Measurements from ENCODE around the gene EXD3.
"Not testable (repeated sequence)": the region's sequence is repeated elsewhere in the genome, so short reads cannot be mapped to it uniquely, and the experiment has no call there.

The EXD3 gene

DNA sequence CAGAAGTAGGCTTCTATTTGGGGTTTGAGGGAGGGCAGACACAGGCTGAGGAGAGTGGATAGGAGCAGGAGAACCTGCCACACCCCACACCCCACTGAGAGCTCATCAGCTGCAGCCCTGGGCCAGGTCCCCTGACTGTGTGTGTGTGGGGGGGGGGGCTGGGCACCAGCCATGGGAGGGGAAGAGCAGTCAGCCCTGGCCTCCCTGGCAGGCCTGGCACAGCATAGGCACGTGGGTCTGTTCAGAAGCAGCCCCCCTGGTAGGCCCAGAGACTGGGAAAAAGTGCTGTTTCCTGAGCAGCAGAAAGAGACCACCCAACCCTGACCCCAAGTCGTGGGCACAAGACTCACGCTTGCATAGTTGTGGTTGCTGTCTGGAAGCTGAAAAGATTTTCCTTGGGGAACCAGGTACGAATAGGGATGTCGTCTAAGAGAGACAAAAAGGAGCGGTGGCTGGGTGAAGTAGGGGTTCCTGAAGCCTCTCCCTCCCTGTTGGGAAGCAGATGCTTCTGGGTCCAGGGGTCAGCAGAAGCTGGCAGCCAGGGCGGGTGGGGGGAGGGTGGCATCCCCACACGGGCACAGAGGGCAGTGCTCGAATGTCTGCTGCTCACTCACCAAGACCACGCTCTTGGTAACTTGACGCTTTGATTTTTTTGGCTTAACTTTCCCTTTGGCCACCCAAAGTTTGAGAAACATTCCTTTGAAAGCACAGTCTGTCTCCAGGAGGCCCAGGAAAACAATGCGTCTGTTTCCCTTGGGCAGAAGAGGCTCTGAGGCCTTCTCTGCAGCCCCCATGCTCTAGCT, 33.3 kb upstream of the EXD3 start:
- no peak overlapping the region for H3K9ac ChIP-seq (ENCODE audit: low read depth, low read length)
- no peaks in the 10 kb centered on the region for H3K4me1 ChIP-seq (ENCODE audit: control insufficient read depth, insufficient read depth, low read length)
- peaks cover 5% of the 10 kb centered on the region for H3K27me3 ChIP-seq (ENCODE audit: control insufficient read depth, insufficient read depth, low read length)
- H3K9me3 ChIP-seq (ENCODE audit: control insufficient read depth, insufficient read depth, low read length): no peaks in the 10 kb centered on the region
- peaks cover 28% of the 10 kb centered on the region for H3K36me3 ChIP-seq (ENCODE audit: control insufficient read depth, insufficient read depth, low read length)
- H3K4me3 ChIP-seq (ENCODE audit: low read depth, low read length): no peak overlapping the region

- Histone ChIP-seq H3K4me3 (ENCODE audit: low read depth, low read length) (no peak overlapping the region), H3K9ac (ENCODE audit: low read depth, low read length) (no peak overlapping the region), H3K4me1 (ENCODE audit: control insufficient read depth, insufficient read depth, low read length) (no peaks in the 10 kb centered on the region), H3K27me3 (ENCODE audit: control insufficient read depth, insufficient read depth, low read length) (peaks cover 3% of the 10 kb centered on the region), H3K9me3 (ENCODE audit: control insufficient read depth, insufficient read depth, low read length) (no peaks in the 10 kb centered on the region), H3K36me3 (ENCODE audit: control insufficient read depth, insufficient read depth, low read length) (peaks cover 28% of the 10 kb centered on the region)
Measured at GRCh38 chr9:137455359-137455991, 32.5 kb upstream of the EXD3 start.

DNA sequence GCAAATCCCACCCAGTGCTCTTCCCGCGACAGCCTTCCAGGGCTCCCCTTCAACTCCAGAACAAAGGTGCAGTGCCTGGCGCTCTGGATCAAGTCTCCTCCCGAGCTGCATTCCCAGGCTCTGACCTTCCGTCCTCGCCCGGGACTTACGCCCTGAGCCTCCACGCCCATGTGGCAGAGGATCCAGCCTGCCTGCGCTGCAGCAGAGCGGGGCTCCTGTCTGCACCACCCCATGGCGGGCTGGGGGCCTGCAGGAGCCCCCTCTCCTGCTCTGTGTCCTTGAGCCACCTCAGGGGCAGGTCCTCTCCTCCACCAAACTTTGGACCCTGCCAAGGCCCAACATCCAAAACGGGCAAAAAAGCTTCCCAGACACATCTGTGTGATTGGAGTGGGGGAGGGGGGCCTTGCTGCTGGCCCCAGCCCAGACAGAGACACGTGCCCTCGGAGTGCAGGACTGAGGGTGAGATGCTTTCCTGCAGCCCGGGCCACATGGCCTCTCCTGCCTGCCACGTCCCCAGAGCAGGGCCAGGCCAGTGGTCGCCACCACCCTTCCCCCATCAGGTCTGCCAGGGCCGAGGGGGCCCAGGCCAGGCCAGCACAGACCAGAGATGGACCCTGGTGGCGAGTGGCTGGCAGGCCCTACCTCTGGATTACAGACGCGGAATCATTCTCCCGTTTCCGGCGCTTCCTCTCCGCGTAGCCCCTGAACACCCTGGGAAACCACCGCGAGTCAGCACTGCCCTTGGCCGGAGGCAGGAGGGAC, 31.8 kb upstream of the EXD3 start:
- no peaks in the 10 kb centered on the region for H3K27me3 ChIP-seq (ENCODE audit: control insufficient read depth, insufficient read depth, low read length)
- peak overlapping the region; percentile 61 for H3K4me3 ChIP-seq (ENCODE audit: low read depth, low read length)
- H3K9ac ChIP-seq (ENCODE audit: low read depth, low read length): peak overlapping the region; percentile 56
- H3K4me1 ChIP-seq (ENCODE audit: control insufficient read depth, insufficient read depth, low read length): no peaks in the 10 kb centered on the region
- H3K36me3 ChIP-seq (ENCODE audit: control insufficient read depth, insufficient read depth, low read length): peaks cover 28% of the 10 kb centered on the region
- no peaks in the 10 kb centered on the region for H3K9me3 ChIP-seq (ENCODE audit: control insufficient read depth, insufficient read depth, low read length)

DNA sequence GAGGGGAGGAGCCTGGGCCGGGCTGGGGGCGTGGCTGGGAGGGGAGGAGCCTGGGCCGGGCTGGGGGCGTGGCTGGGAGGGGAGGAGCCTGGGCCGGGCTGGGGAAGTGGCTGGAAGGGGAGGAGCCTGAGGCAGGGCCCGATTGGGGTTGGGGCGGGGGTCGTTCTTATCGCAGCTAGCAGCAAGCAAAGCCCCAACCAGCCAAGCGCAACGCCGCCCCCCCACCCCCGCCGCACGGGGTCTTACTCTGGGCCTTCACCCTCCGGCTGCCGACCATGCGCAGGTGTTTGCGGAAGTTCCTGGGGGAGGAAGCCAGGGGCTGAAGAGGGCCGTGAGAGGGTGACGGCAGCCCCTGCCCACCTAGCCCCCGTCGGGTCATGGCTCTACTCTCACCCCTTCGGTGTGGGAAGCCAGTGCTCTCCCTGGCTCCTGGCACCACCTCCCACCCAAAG, 31.2 kb upstream of the EXD3 start:
- peaks cover 31% of the 10 kb centered on the region for H3K36me3 ChIP-seq (ENCODE audit: control insufficient read depth, insufficient read depth, low read length)
- no peaks in the 10 kb centered on the region for H3K27me3 ChIP-seq (ENCODE audit: control insufficient read depth, insufficient read depth, low read length)
- peak overlapping the region; percentile 61 for H3K4me3 ChIP-seq (ENCODE audit: low read depth, low read length)
- H3K4me1 ChIP-seq (ENCODE audit: control insufficient read depth, insufficient read depth, low read length): no peaks in the 10 kb centered on the region
- no peaks in the 10 kb centered on the region for H3K9me3 ChIP-seq (ENCODE audit: control insufficient read depth, insufficient read depth, low read length)
- H3K9ac ChIP-seq (ENCODE audit: low read depth, low read length): peak overlapping the region; percentile 56

DNA sequence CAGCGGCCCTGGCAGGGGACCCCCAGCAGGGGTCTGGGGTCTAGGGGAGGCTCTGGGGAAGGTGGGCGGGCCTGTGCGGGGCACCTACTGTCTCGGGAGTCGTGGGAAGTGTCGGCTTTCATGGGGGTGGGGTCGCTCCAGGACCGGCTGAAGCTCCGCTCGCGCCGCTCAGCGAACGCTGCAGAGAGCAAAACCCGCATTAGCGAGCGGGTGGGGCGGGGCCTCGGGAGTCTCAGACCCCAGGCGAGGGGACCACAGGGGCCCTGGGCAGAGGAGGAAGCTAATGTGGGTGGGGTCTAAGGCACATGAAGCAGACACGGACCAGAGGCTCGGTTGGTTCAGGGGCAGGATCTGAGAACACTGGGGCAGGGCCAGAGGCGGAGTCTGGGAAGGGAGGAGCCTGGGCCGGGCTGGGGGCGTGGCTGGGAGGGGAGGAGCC, 30.7 kb upstream of the EXD3 start:
- H3K4me1 ChIP-seq (ENCODE audit: control insufficient read depth, insufficient read depth, low read length): no peaks in the 10 kb centered on the region
- H3K9ac ChIP-seq (ENCODE audit: low read depth, low read length): no peak overlapping the region
- no peaks in the 10 kb centered on the region for H3K27me3 ChIP-seq (ENCODE audit: control insufficient read depth, insufficient read depth, low read length)
- peak overlapping the region; percentile 45 for H3K4me3 ChIP-seq (ENCODE audit: low read depth, low read length)
- H3K9me3 ChIP-seq (ENCODE audit: control insufficient read depth, insufficient read depth, low read length): no peaks in the 10 kb centered on the region
- peaks cover 36% of the 10 kb centered on the region for H3K36me3 ChIP-seq (ENCODE audit: control insufficient read depth, insufficient read depth, low read length)

DNA sequence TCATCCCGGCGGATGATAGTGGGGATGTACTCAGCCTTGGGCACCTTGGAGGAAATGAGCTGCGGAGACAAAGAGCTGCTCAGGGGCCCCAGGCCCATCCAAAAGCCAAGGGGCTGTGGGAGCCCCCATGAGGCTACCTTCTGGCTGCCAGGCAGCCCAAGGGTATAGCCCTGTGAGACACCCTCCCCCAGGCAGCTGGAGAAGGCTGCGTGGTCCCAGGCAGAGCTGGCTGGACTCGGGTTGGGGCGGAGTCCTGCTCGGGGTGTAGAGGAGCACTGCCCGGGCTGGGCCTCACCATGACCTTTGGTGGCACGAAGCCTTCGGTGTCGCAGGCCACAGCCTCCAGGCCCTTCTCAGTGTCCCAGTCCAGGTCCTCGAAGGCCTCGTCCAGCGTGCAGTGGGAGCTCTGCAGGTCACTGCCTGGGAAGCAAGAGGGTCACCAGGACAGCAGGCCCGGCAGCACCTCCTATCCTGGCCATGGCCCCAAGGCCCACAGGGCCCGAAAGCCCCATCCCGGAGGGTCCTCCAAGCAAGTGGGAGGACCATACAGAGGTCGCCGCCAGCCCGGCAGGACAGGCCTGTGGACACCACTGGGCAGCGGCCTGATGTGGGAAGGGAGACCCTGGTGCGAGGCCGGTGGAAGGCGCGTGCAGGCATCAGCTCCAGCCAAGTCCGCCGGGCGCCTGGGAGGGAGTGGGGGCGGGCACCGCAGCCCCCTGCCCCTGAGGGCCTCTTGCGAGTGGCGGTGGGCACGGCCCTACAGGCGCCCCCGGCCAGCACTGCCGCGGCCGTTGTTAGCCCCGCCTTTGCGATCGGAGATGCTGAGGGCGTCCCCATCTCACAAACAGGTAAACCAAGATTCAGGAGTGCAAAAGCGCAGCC, 30.0 kb upstream of the EXD3 start:
- Histone ChIP-seq H3K36me3 (ENCODE audit: control insufficient read depth, insufficient read depth, low read length) (peaks cover 37% of the 10 kb centered on the region), H3K27me3 (ENCODE audit: control insufficient read depth, insufficient read depth, low read length) (no peaks in the 10 kb centered on the region), H3K4me3 (ENCODE audit: low read depth, low read length) (peak overlapping the region; percentile 45), H3K9me3 (ENCODE audit: control insufficient read depth, insufficient read depth, low read length) (no peaks in the 10 kb centered on the region), H3K4me1 (ENCODE audit: control insufficient read depth, insufficient read depth, low read length) (no peaks in the 10 kb centered on the region), H3K9ac (ENCODE audit: low read depth, low read length) (no peak overlapping the region)

GRCh38 chr9:137452006-137452760, 29.2 kb upstream of the EXD3 start:
- Histone ChIP-seq H3K27me3 (ENCODE audit: control insufficient read depth, insufficient read depth, low read length) (no peaks in the 10 kb centered on the region), H3K36me3 (ENCODE audit: control insufficient read depth, insufficient read depth, low read length) (peaks cover 33% of the 10 kb centered on the region), H3K4me1 (ENCODE audit: control insufficient read depth, insufficient read depth, low read length) (no peaks in the 10 kb centered on the region), H3K9ac (ENCODE audit: low read depth, low read length) (no peak overlapping the region), H3K4me3 (ENCODE audit: low read depth, low read length) (no peak overlapping the region), H3K9me3 (ENCODE audit: control insufficient read depth, insufficient read depth, low read length) (no peaks in the 10 kb centered on the region)

DNA sequence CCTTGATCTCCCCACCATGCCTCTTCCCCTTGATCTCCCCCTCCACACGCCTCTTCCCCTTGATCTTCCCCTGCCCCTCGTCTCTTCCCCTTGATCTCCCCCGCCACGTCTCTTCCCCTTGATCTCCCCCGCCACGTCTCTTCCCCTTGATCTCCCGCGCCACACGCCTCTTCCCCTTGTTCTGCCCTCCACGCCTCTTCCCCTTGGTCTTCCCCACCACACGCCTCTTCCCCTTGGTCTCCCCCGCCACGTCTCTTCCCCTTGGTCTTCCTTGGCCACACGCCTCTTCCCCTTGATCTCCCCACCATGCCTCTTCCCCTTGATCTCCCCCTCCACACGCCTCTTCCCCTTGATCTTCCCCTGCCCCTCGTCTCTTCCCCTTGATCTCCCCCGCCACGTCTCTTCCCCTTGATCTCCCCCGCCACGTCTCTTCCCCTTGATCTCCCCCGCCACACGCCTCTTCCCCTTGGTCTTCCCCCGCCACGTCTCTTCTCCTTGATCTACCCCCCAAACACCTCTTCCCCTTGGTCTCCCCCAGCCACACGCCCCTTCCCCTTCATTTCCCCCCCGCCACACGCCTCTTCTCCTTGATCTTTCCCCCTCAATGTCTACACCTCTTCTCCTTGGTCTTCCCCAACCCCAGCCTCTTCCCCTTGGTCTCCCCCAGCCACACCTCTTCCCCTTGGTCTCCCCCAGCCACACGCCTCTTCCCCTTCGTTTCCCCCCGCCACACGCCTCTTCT, 28.5 kb upstream of the EXD3 start:
- H3K27me3 ChIP-seq (ENCODE audit: control insufficient read depth, insufficient read depth, low read length); H3K4me1 ChIP-seq (ENCODE audit: control insufficient read depth, insufficient read depth, low read length); H3K9ac ChIP-seq (ENCODE audit: low read depth, low read length); H3K9me3 ChIP-seq (ENCODE audit: control insufficient read depth, insufficient read depth, low read length); H3K4me3 ChIP-seq (ENCODE audit: low read depth, low read length): not testable (repeated sequence)
- H3K36me3 ChIP-seq (ENCODE audit: control insufficient read depth, insufficient read depth, low read length): peaks cover 27% of the 10 kb centered on the region

- H3K9ac ChIP-seq (ENCODE audit: low read depth, low read length); H3K27me3 ChIP-seq (ENCODE audit: control insufficient read depth, insufficient read depth, low read length); H3K4me3 ChIP-seq (ENCODE audit: low read depth, low read length); H3K4me1 ChIP-seq (ENCODE audit: control insufficient read depth, insufficient read depth, low read length); H3K9me3 ChIP-seq (ENCODE audit: control insufficient read depth, insufficient read depth, low read length): not testable (repeated sequence)
- peaks cover 22% of the 10 kb centered on the region for H3K36me3 ChIP-seq (ENCODE audit: control insufficient read depth, insufficient read depth, low read length)
Measured at GRCh38 chr9:137450539-137451222, 27.7 kb upstream of the EXD3 start.

Data from iPS-15b (cell line).